ENCODE measurements around the gene NHSL1. TPM values are rescaled to one million over a fixed set of nuclear protein-coding genes. Genes with fewer than 3 reads are reported as not detected.

Gene NHSL1
- total RNA-seq, 2 experiments from 2014 or later: 2.7 to 10.6 TPM

DNA sequence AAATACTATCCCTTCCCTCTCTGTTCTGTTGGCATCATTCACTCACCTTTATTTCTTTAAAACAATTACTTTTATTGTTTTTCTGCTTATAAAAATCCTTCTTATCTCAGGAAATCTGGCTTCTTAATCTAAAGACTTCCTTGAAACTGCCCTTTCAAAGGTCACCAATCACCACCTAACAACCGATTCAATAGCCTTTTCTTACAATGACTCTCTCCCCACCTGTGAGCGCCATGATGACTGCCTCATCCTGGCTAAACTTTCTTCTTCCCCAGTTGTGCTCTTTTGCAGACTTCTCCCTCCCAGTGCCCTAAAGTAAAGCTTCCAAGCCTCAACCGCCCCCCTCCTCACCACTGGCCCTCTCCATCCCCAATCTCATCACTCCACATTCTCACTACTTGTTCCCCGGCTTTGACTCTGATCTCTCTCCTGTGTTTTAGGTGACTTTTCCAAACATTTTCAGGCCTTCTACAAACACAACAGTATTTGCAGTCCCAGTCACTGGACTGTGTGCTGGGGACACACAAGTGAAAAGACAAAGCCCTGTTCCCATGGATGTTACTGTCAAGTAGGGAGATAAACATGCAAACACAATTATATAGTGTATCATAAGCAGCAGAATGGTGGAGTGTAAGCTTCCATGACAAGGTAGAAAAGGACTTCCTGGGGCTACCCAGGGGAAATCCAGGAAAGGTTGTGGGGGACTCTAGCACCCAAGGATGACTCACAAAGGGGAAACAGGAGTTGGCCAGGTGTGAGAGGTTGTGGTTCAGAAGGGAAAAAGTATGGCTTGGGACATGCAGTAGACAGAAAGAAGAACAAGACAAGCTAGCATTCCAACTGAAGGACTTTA, 12.8 kb downstream of the NHSL1 start:
- no peaks in the 10 kb centered on the region for H3K79me2 ChIP-seq (ENCODE audit: insufficient read depth, low read depth, low read length)
- H4K20me1 ChIP-seq (ENCODE audit: insufficient read depth, low read length): no peaks in the 10 kb centered on the region
- TF ChIP-seq, protein P1, sequence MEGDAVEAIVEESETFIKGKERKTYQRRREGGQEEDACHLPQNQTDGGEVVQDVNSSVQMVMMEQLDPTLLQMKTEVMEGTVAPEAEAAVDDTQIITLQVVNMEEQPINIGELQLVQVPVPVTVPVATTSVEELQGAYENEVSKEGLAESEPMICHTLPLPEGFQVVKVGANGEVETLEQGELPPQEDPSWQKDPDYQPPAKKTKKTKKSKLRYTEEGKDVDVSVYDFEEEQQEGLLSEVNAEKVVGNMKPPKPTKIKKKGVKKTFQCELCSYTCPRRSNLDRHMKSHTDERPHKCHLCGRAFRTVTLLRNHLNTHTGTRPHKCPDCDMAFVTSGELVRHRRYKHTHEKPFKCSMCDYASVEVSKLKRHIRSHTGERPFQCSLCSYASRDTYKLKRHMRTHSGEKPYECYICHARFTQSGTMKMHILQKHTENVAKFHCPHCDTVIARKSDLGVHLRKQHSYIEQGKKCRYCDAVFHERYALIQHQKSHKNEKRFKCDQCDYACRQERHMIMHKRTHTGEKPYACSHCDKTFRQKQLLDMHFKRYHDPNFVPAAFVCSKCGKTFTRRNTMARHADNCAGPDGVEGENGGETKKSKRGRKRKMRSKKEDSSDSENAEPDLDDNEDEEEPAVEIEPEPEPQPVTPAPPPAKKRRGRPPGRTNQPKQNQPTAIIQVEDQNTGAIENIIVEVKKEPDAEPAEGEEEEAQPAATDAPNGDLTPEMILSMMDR (conservative IDR thresholded peaks at IDR 0.05; ENCODE audit: low read length): no peak
- TF ChIP-seq EZH2phosphoT487 (IDR thresholded peaks at IDR 0.05; ENCODE audit: borderline replicate concordance, low read depth, low read length): no peak
- no peaks in the 10 kb centered on the region for H3K36me3 ChIP-seq (ENCODE audit: insufficient read depth, low read length)
- DNase-seq (ENCODE audit: low spot score): no peak
- H3K4me2 ChIP-seq (ENCODE audit: low read length): no peak overlapping the region
- ChIA-PET POLR2A (interaction anchor here (2.2 kb wide), 1 partner anchor 12 kb away, joined by 10 read pairs; the partner anchor contains the start of gene NHSL1), CTCF (ENCODE audit: unreplicated experiment) (no interaction called here)
- H3K4me1 ChIP-seq (ENCODE audit: insufficient read depth, low read length, poor library complexity, severe bottlenecking): no peaks in the 10 kb centered on the region
- no peak overlapping the region for H3K27ac ChIP-seq (ENCODE audit: low read depth, low read length, poor library complexity, severe bottlenecking)
- no TSS peak for BruUV-seq (replicated peaks)
- no peak overlapping the region for H3K4me3 ChIP-seq (ENCODE audit: low read depth, low read length, poor library complexity, severe bottlenecking)
- intact Hi-C loops (cut with micrococcal nuclease; ENCODE audit: unreplicated experiment): no loop called here
- no peak overlapping the region for H2AFZ ChIP-seq (ENCODE audit: low read length)
- H3K9me3 ChIP-seq (ENCODE audit: low read length): no peaks in the 10 kb centered on the region
- H3K9me2 ChIP-seq (ENCODE audit: insufficient read depth, low read length): no peaks in the 10 kb centered on the region

DNA sequence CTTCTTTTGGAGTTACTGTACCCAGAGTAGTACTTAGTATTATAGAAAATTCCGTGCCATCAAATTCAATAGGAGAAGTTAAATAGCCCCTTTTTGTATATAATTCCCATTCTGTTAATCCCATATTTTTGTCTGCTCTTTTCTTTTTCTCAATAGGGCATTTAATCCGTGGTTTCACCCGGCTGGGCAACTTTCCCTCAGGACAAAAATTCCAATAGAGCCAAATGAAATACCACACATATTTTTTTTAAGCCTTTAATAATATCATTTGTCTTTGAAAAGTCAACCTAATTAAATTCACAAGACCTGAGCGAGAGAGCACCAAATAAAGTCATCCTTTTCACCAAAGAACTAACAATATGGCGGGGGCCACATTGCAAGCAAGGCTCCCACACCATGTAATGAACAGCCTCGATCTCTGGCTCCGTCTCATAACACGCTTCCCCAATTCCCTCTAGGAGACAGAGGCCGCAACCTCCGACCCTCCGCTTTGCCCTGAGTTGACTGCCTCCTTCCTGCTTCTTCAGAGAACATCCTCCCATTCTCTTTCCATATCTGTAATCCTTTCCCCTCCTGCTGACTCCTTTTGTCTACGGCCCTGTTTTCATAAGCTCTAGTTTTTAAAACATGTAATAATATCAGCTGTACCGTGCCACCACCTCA, 13.6 kb downstream of the NHSL1 start:
- intact Hi-C loops (cut with micrococcal nuclease; ENCODE audit: unreplicated experiment): no loop called here
- H3K9me3 ChIP-seq (ENCODE audit: low read length): no peaks in the 10 kb centered on the region
- TF ChIP-seq EZH2phosphoT487 (IDR thresholded peaks at IDR 0.05; ENCODE audit: borderline replicate concordance, low read depth, low read length): no peak
- TF ChIP-seq, protein P1 (conservative IDR thresholded peaks at IDR 0.05; ENCODE audit: low read length): no peak
- no peak overlapping the region for H3K4me3 ChIP-seq (ENCODE audit: low read depth, low read length, poor library complexity, severe bottlenecking)
- no peaks in the 10 kb centered on the region for H3K79me2 ChIP-seq (ENCODE audit: insufficient read depth, low read depth, low read length)
- H3K4me2 ChIP-seq (ENCODE audit: low read length): no peak overlapping the region
- H3K27ac ChIP-seq (ENCODE audit: low read depth, low read length, poor library complexity, severe bottlenecking): no peak overlapping the region
- ChIA-PET CTCF (ENCODE audit: unreplicated experiment) (no interaction called here), POLR2A (interaction anchor here (2.2 kb wide), 1 partner anchor 13 kb away, joined by 10 read pairs; the partner anchor contains the start of gene NHSL1)
- H3K9me2 ChIP-seq (ENCODE audit: insufficient read depth, low read length): no peaks in the 10 kb centered on the region
- H4K20me1 ChIP-seq (ENCODE audit: insufficient read depth, low read length): no peaks in the 10 kb centered on the region
- DNase-seq (ENCODE audit: low spot score): no peak
- no TSS peak for BruUV-seq (replicated peaks)
- H3K36me3 ChIP-seq (ENCODE audit: insufficient read depth, low read length): no peaks in the 10 kb centered on the region
- H3K4me1 ChIP-seq (ENCODE audit: insufficient read depth, low read length, poor library complexity, severe bottlenecking): no peaks in the 10 kb centered on the region
- H2AFZ ChIP-seq (ENCODE audit: low read length): no peak overlapping the region
